Choroid plexus epithelial cell (primary cell): ENCODE measurements around the gene TPRN.

Experiments
- DNase-seq: peaks from one replicate; pipeline ENCODE4 v3.0.0-alpha.2; 2010; ENCODE audit warnings: low read depth
- H3K4me3 ChIP-seq: 2 replicates; pipeline ENCODE4 v1.5.1; 2011; ENCODE audit warnings: low read depth, mild to moderate bottlenecking, control low read depth, low read length, moderate library complexity
- CTCF ChIP-seq: conservative IDR thresholded peaks from 2 replicates; pipeline ENCODE4 v1.5.1; 2011; ENCODE audit warnings: low read depth, mild to moderate bottlenecking, control low read depth, inconsistent platforms, low read length, moderate library complexity

The TPRN gene, protein sequence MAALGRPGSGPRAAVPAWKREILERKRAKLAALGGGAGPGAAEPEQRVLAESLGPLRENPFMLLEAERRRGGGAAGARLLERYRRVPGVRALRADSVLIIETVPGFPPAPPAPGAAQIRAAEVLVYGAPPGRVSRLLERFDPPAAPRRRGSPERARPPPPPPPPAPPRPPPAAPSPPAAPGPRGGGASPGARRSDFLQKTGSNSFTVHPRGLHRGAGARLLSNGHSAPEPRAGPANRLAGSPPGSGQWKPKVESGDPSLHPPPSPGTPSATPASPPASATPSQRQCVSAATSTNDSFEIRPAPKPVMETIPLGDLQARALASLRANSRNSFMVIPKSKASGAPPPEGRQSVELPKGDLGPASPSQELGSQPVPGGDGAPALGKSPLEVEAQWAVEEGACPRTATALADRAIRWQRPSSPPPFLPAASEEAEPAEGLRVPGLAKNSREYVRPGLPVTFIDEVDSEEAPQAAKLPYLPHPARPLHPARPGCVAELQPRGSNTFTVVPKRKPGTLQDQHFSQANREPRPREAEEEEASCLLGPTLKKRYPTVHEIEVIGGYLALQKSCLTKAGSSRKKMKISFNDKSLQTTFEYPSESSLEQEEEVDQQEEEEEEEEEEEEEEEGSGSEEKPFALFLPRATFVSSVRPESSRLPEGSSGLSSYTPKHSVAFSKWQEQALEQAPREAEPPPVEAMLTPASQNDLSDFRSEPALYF

GRCh38 chr9:137200311-137201204 lies at the start of gene TPRN:
TPRN (minus strand) TSS chr9:137200741; CDS start chr9:137200711, 30 bp downstream.
- H3K4me3 ChIP-seq, result peak within 1 kb of the TSS; percentile 84
- peak; percentile 99 for DNase-seq
- TF ChIP-seq CTCF, result no peak

DNA sequence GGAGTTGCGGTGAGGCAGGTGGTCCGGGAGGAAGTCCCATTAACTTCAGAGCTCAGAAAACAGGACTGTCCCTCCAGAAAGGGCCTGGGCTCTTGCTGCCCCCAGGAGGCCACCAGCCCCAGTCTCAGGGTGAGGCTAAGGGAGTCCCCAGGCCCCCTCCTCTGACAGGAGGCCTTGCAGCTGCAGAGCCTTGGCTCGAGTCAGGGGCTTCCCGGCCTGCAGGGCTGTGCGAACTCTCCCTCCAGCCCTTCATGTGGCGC lies 47.3 kb upstream of the TPRN start:
- H3K4me3 ChIP-seq, result no peak overlapping the region
- no peak for DNase-seq
- no peak for TF ChIP-seq CTCF

GRCh38 chr9:137247135-137247915 lies 46.8 kb upstream of the TPRN start:
- H3K4me3 ChIP-seq, result no peak overlapping the region
- TF ChIP-seq CTCF, result no peak
- peak; percentile 54 for DNase-seq

- DNase-seq, result no peak
- no peak for TF ChIP-seq CTCF
- H3K4me3 ChIP-seq, result no peak overlapping the region
These were observed 45.2 kb upstream of the TPRN start for GRCh38 chr9:137245450-137246421.

- peak; percentile 3 for TF ChIP-seq CTCF
- no peak for DNase-seq
- no peak overlapping the region for H3K4me3 ChIP-seq
These were observed 44.2 kb upstream of the TPRN start for GRCh38 chr9:137244486-137245449.
